IMR-90 (cell line): ENCODE measurements around the gene GBF1. TPM values are rescaled to one million over a fixed set of nuclear protein-coding genes. Genes with fewer than 3 reads are reported as not detected.

Experiments used
- ATAC-seq: fragments of 200-7000 bp; cut with Tn5 transposase; 2 replicates; pipeline ENCODE4 v1.9.1; 2020; ENCODE audit warnings: low read depth, mild to moderate bottlenecking, moderate library complexity
- BruUV-seq: library from RNA; stranded (reverse); fragments of 400-500 nt; replicated peaks from 2 replicates; lab custom pipeline; 2021; lab: Mats Ljungman, UMichigan
- CTCF ChIA-PET: fragments of 300-600 bp; formaldehyde crosslinking; extraction: SDS; loops from one replicate; lab custom pipeline; 2021; ENCODE audit warnings: antibody characterized with exemption; lab: Yijun Ruan, JAX
- POLR2A ChIA-PET: fragments of 300-600 bp; sonication (Branson Sonifier 250); formaldehyde crosslinking; loops from one replicate; lab custom pipeline; 2022; ENCODE audit warnings: antibody characterized with exemption; ENCODE audit not compliant: unreplicated experiment; lab: Charles Lee
- DNase-seq: peaks from one replicate; pipeline ENCODE4 v3.0.0; 2013
- H2AFZ ChIP-seq: replicated peaks from 2 replicates; pipeline ENCODE3; 2013; ENCODE audit warnings: low read length, mild to moderate bottlenecking; ENCODE audit not compliant: poor library complexity
- H2AK5ac ChIP-seq: 2 replicates; pipeline ENCODE4 v1.6.1; 2013; ENCODE audit warnings: low read depth, low read length, inconsistent platforms
- H2AK9ac ChIP-seq: replicated peaks from 2 replicates; pipeline ENCODE3; 2013; ENCODE audit warnings: mild to moderate bottlenecking, low read depth, low read length, moderate library complexity; ENCODE audit not compliant: poor library complexity
- H2BK120ac ChIP-seq: 2 replicates; pipeline ENCODE4 v1.6.1; 2013; ENCODE audit warnings: low read depth, low read length, inconsistent platforms
- H2BK15ac ChIP-seq: 3 replicates; pipeline ENCODE4 v1.6.1; 2013; ENCODE audit warnings: low read depth, low read length, inconsistent platforms
- H2BK20ac ChIP-seq: 2 replicates; pipeline ENCODE4 v1.6.1; 2013; ENCODE audit warnings: low read depth, mild to moderate bottlenecking, inconsistent platforms, low read length, moderate library complexity
- H2BK5ac ChIP-seq: 2 replicates; pipeline ENCODE4 v1.6.1; 2013; ENCODE audit warnings: mild to moderate bottlenecking, low read depth, low read length, inconsistent platforms; ENCODE audit not compliant: poor library complexity, severe bottlenecking
- H3K14ac ChIP-seq: replicated peaks from 2 replicates; pipeline ENCODE4 v1.6.1; 2013; ENCODE audit warnings: low read depth, low read length, inconsistent platforms
- H3K18ac ChIP-seq: 2 replicates; pipeline ENCODE4 v1.6.1; 2013; ENCODE audit warnings: low read depth, low read length, control low read depth
- H3K23ac ChIP-seq: 2 replicates; pipeline ENCODE4 v1.6.1; 2013; ENCODE audit warnings: low read depth, low read length, inconsistent platforms
- H3K27ac ChIP-seq: 2 replicates; pipeline ENCODE4 v1.5.1; 2013; ENCODE audit warnings: mild to moderate bottlenecking, control low read depth, low read length; ENCODE audit not compliant: insufficient read depth
- H3K27me3 ChIP-seq: 2 replicates; pipeline ENCODE4 v1.6.1; 2013; ENCODE audit warnings: low read length; ENCODE audit not compliant: control insufficient read depth, insufficient read depth
- H3K36me3 ChIP-seq: 2 replicates; pipeline ENCODE4 v1.6.1; 2013; ENCODE audit warnings: low read length, mixed read lengths; ENCODE audit not compliant: control insufficient read depth, insufficient read depth
- H3K4ac ChIP-seq: 2 replicates; pipeline ENCODE4 v1.6.1; 2013; ENCODE audit warnings: low read depth, low read length, inconsistent platforms
- H3K4me1 ChIP-seq: 2 replicates; pipeline ENCODE4 v1.6.1; 2013; ENCODE audit warnings: low read length, mixed read lengths; ENCODE audit not compliant: control insufficient read depth, insufficient read depth
- H3K4me2 ChIP-seq: 2 replicates; pipeline ENCODE4 v1.6.1; 2013; ENCODE audit warnings: low read depth, mild to moderate bottlenecking, control low read depth, low read length, moderate library complexity
- H3K4me3 ChIP-seq: 2 replicates; pipeline ENCODE4 v1.5.1; 2013; ENCODE audit warnings: low read depth, mild to moderate bottlenecking, control low read depth, low read length, moderate library complexity; ENCODE audit not compliant: insufficient read depth
- H3K56ac ChIP-seq: 2 replicates; pipeline ENCODE4 v1.6.1; 2013; ENCODE audit warnings: low read length, inconsistent platforms; ENCODE audit not compliant: insufficient read depth; ENCODE audit errors: extremely low read depth
- H3K79me1 ChIP-seq, 2 experiments: 2 replicates each; pipeline ENCODE4 v1.6.1; 2013; ENCODE audit warnings: low read length in 2 of 2, inconsistent platforms in 1 of 2, low read depth in 1 of 2
- H3K9ac ChIP-seq: 2 replicates; pipeline ENCODE4 v1.6.1; 2013; ENCODE audit warnings: low read depth, low read length, control low read depth
- H3K9me1 ChIP-seq: 2 replicates; pipeline ENCODE4 v1.6.1; 2013; ENCODE audit warnings: low read length, inconsistent platforms; ENCODE audit not compliant: insufficient read depth
- H3K9me3 ChIP-seq: 2 replicates; pipeline ENCODE4 v1.6.1; 2013; ENCODE audit warnings: low read length; ENCODE audit not compliant: control insufficient read depth, insufficient read depth
- H4K20me1 ChIP-seq: 2 replicates; pipeline ENCODE4 v1.6.1; 2013; ENCODE audit warnings: low read length, inconsistent platforms; ENCODE audit not compliant: insufficient read depth
- H4K5ac ChIP-seq: 2 replicates; pipeline ENCODE4 v1.6.1; 2013; ENCODE audit warnings: mild to moderate bottlenecking, low read depth, low read length, control low read depth
- H4K8ac ChIP-seq, 2 experiments: 2 replicates each; pipeline ENCODE4 v1.6.1; 2013; ENCODE audit warnings: low read depth in 2 of 2, low read length in 2 of 2, control low read depth in 1 of 2, inconsistent platforms in 1 of 2
- H4K91ac ChIP-seq: 2 replicates; pipeline ENCODE4 v1.6.1; 2013; ENCODE audit warnings: low read depth, low read length, inconsistent platforms; ENCODE audit not compliant: insufficient read depth
- BHLHE40 ChIP-seq: fragments of 150-350 bp; IDR thresholded peaks from 2 replicates; pipeline ENCODE4 v1.6.1; 2016; ENCODE audit warnings: mild to moderate bottlenecking, low read depth, low read length
- MAFK ChIP-seq: IDR thresholded peaks from 2 replicates; pipeline ENCODE4 v1.6.1; 2012; ENCODE audit warnings: low read depth, low read length, improper control_type of control experiment
- RCOR1 ChIP-seq: IDR thresholded peaks from 2 replicates; pipeline ENCODE4 v1.6.1; 2012; ENCODE audit warnings: mild to moderate bottlenecking, low read length, improper control_type of control experiment; ENCODE audit not compliant: insufficient replicate concordance
- WGBS, 2 experiments: methylation state at CpG; one replicate each; pipeline versions ENCODE4 v1.1.5 to v1.1.7; 2013; ENCODE audit warnings: missing lambda C conversion rate in 2 of 2; ENCODE audit not compliant: insufficient read length in 1 of 2; ENCODE audit errors: extremely low coverage in 2 of 2; 5-methylcytosine and 5-hydroxymethylcytosine counted together
- dilution Hi-C: fragments of 300-500 bp; cut with HindIII; formaldehyde crosslinking; loops from one replicate; pipeline ENCODE4 v1.14.3; 2018; ENCODE audit warnings: low sequenced_read_pairs; ENCODE audit not compliant: unreplicated experiment
- in situ Hi-C: fragments of 300-500 bp; cut with MboI; formaldehyde crosslinking; loops from 3 replicates; pipeline ENCODE4 v1.14.3; 2019; ENCODE audit warnings: low sequenced_read_pairs, inconsistent platforms, mixed read lengths
- intact Hi-C: fragments of 100-400 bp; cut with micrococcal nuclease; formaldehyde crosslinking; loops from 2 replicates; pipeline ENCODE4 v1.10.0; 2022
- polyA plus RNA-seq, 3 experiments: library from polyadenylated mRNA; depleted of rRNA; stranded (reverse); fragments of >200 nt; gene quantifications; 2 replicates each; pipeline ENCODE4 v1.2.3, GENCODE V29; 2012; ENCODE audit warnings: low replicate concordance in 1 of 3
- total RNA-seq: library from RNA; depleted of rRNA; stranded (reverse); fragments of >200 nt; gene quantifications from 2 replicates; pipeline ENCODE4 v1.2.3, GENCODE V29; 2012
- TF ChIP-seq, protein P1 (sequence below): fragments of 150-350 bp; IDR thresholded peaks from 2 replicates; pipeline ENCODE4 v1.6.1; 2016; ENCODE audit warnings: low read depth, mild to moderate bottlenecking, low read length, moderate library complexity, borderline replicate concordance
- TF ChIP-seq, protein P2 (sequence below): conservative IDR thresholded peaks from 2 replicates; pipeline ENCODE4 v1.5.1; 2012; ENCODE audit warnings: mild to moderate bottlenecking, low read depth, low read length, improper control_type of control experiment

GBF1 gene
- total and polyA plus RNA-seq, 2 of the 4 experiments (the other 2 are of a cell fraction), result 38.7 to 40.1 TPM

DNA sequence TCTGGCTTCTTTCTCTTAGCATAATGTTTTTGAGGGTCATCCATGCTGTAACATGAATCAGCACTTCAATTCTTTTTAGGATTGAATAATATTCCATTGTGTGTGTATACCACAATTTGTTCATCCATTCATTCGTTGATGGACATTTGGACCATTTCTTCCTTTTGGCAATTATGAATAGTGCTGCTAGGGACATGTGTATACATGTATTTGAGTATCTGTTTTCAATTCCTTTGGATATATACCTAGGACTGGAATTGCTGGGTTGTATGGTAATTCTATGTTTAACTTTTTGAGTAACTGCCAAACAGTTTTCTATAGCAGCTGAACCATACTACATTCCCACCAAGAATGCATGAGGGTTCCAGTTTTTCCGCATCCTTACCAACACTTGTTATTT is 39.2 kb downstream of the GBF1 start:
- Histone ChIP-seq H2BK20ac (no peak overlapping the region), H3K18ac (no peak overlapping the region), H3K4me3 (no peak overlapping the region), H4K20me1 (peaks cover 65% of the 10 kb centered on the region), H3K14ac (no peak overlapping the region), H3K9me3 (no peaks in the 10 kb centered on the region), H3K4me2 (no peak overlapping the region), H3K79me1 (peaks cover 44 to 80% of the 10 kb centered on the region in 2 experiments), H2AK5ac (no peak overlapping the region), H3K27me3 (no peaks in the 10 kb centered on the region), H2BK15ac (no peak overlapping the region), H3K27ac (no peak overlapping the region), H4K91ac (no peak overlapping the region), H2AK9ac (no peak overlapping the region), H3K23ac (no peak overlapping the region), H3K9me1 (peaks cover 15% of the 10 kb centered on the region), H3K9ac (no peak overlapping the region), H3K56ac (no peak overlapping the region), H2BK5ac (no peak overlapping the region), H3K36me3 (no peaks in the 10 kb centered on the region), H3K4me1 (peaks cover 6% of the 10 kb centered on the region), H2BK120ac (no peak overlapping the region), H4K5ac (no peak overlapping the region), H2AFZ (no peak overlapping the region), H3K4ac (no peak overlapping the region), H4K8ac (no peak overlapping the region)
- no TSS peak for BruUV-seq
- dilution Hi-C loops (no loop called here), in situ Hi-C loops (no loop called here), intact Hi-C loops (no loop called here)
- TF ChIP-seq, protein P1, sequence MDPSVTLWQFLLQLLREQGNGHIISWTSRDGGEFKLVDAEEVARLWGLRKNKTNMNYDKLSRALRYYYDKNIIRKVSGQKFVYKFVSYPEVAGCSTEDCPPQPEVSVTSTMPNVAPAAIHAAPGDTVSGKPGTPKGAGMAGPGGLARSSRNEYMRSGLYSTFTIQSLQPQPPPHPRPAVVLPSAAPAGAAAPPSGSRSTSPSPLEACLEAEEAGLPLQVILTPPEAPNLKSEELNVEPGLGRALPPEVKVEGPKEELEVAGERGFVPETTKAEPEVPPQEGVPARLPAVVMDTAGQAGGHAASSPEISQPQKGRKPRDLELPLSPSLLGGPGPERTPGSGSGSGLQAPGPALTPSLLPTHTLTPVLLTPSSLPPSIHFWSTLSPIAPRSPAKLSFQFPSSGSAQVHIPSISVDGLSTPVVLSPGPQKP, result no peak
- TF ChIP-seq, protein P2, sequence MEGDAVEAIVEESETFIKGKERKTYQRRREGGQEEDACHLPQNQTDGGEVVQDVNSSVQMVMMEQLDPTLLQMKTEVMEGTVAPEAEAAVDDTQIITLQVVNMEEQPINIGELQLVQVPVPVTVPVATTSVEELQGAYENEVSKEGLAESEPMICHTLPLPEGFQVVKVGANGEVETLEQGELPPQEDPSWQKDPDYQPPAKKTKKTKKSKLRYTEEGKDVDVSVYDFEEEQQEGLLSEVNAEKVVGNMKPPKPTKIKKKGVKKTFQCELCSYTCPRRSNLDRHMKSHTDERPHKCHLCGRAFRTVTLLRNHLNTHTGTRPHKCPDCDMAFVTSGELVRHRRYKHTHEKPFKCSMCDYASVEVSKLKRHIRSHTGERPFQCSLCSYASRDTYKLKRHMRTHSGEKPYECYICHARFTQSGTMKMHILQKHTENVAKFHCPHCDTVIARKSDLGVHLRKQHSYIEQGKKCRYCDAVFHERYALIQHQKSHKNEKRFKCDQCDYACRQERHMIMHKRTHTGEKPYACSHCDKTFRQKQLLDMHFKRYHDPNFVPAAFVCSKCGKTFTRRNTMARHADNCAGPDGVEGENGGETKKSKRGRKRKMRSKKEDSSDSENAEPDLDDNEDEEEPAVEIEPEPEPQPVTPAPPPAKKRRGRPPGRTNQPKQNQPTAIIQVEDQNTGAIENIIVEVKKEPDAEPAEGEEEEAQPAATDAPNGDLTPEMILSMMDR, result no peak
- TF ChIP-seq RCOR1, result no peak
- TF ChIP-seq MAFK, result no peak
- TF ChIP-seq BHLHE40, result no peak
- no CpG with 5 or more reads among the region's 2 CpGs for WGBS, 2 experiments
- ChIA-PET POLR2A (interaction anchor here (0.5 kb wide), 1 partner anchor 1374 kb away, joined by 4 read pairs; no protein-coding TSS in a partner anchor), CTCF (interaction anchor here (1.0 kb wide), 1 partner anchor 100 kb away, joined by 3 read pairs; no protein-coding TSS in a partner anchor)
- DNase-seq, result no peak
- ATAC-seq, result no peak
